ENCODE measurements around the gene SCGB2B2.

SCGB2B2 gene

DNA sequence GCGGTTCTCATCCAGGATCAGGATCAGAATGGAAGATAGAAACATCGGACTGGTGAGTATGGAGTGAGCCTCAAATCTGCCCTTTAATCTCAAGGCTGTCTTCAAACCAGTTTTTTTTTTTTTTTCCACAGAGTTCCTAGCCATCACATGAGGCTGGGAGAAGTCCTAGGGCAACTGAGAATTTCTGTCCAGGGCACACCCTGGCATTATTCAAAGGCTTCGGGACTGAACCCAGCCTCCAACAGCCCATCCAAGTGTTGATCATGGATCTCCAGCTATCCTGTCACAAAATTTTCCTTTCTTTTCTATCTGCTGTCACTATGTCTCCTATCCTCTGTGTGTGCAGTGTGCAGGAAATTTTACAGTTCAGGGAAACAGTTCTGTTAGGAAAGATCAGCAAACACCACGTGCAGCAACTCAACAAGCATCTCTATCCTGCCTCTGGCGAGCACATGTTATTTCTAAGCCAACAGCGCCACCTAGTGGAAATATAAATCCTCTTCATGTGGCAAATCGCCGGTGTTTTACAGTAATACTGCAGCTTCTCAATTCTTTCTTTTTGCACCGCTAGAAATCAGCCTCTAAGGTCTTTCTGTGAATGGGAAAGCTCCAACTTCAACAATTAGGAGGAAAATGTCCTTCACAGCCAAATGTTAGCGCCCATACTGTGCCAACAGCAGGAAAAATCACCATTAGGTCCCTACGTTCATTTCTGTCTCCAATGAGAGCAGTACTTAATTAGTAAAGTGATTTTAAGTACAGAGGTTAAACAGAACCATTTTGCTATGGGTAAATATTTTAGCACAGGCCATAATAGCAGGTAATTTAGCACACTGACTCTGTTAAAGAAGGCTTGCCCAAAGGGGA lies 35.7 kb upstream of the SCGB2B2 start:
- DNase-seq: peak; percentile 68
- no peaks in the 10 kb centered on the region for H3K27me3 ChIP-seq (replicated peaks)
- in situ Hi-C loops (cut with HindIII; ENCODE audit: low pct_ligation_motif_present, low sequenced_read_pairs): no loop called here
- no peak overlapping the region for H3K4me3 ChIP-seq (ENCODE audit: low read depth, low read length)
- no peaks in the 10 kb centered on the region for H3K36me3 ChIP-seq (replicated peaks)
- TF ChIP-seq, protein P1, sequence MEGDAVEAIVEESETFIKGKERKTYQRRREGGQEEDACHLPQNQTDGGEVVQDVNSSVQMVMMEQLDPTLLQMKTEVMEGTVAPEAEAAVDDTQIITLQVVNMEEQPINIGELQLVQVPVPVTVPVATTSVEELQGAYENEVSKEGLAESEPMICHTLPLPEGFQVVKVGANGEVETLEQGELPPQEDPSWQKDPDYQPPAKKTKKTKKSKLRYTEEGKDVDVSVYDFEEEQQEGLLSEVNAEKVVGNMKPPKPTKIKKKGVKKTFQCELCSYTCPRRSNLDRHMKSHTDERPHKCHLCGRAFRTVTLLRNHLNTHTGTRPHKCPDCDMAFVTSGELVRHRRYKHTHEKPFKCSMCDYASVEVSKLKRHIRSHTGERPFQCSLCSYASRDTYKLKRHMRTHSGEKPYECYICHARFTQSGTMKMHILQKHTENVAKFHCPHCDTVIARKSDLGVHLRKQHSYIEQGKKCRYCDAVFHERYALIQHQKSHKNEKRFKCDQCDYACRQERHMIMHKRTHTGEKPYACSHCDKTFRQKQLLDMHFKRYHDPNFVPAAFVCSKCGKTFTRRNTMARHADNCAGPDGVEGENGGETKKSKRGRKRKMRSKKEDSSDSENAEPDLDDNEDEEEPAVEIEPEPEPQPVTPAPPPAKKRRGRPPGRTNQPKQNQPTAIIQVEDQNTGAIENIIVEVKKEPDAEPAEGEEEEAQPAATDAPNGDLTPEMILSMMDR (IDR thresholded peaks at IDR 0.05; ENCODE audit: low read depth, low read length, missing control alignments): peak; percentile 62
- H3K27ac ChIP-seq: no peak overlapping the region

GRCh38 chr19:34711890-34712289 lies 34.9 kb upstream of the SCGB2B2 start:
- Histone ChIP-seq H3K27me3 (replicated peaks) (no peaks in the 10 kb centered on the region), H3K4me3 (ENCODE audit: low read depth, low read length) (no peak overlapping the region), H3K36me3 (replicated peaks) (no peaks in the 10 kb centered on the region), H3K27ac (no peak overlapping the region)
- TF ChIP-seq, protein P1 (IDR thresholded peaks at IDR 0.05; ENCODE audit: low read depth, low read length, missing control alignments): no peak
- in situ Hi-C loops (cut with HindIII; ENCODE audit: low pct_ligation_motif_present, low sequenced_read_pairs): no loop called here
- no peak for DNase-seq

- H3K27me3 ChIP-seq (replicated peaks): no peaks in the 10 kb centered on the region
- no peak overlapping the region for H3K4me3 ChIP-seq (ENCODE audit: low read depth, low read length)
- in situ Hi-C loops (cut with HindIII; ENCODE audit: low pct_ligation_motif_present, low sequenced_read_pairs): no loop called here
- TF ChIP-seq, protein P1 (IDR thresholded peaks at IDR 0.05; ENCODE audit: low read depth, low read length, missing control alignments): no peak
- H3K36me3 ChIP-seq (replicated peaks): no peaks in the 10 kb centered on the region
- H3K27ac ChIP-seq: no peak overlapping the region
- DNase-seq: no peak
Measured at GRCh38 chr19:34707661-34708060, 30.7 kb upstream of the SCGB2B2 start.

DNA sequence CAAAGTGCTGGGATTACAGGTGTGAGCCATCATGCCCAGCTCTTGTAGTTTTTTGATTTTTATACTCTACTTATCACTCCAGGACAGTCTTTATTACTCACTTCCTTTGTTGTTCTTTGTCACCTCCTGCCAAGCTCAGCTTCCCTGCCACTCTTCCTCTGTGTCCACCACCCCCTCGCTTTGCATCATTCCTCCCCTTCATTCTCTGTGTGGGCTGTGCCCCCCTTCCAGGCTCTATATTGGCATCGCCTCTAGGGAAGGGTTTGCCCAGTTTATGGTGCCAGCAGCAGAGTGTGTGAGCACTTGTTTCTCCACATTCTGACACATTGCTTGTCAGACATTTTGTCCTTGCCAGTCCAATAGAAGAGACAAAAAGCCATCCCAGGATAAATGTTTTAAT lies 15.6 kb upstream of the SCGB2B2 start:
- Histone ChIP-seq H3K4me3 (ENCODE audit: low read depth, low read length) (no peak overlapping the region), H3K27ac (no peak overlapping the region), H3K36me3 (replicated peaks) (no peaks in the 10 kb centered on the region), H3K27me3 (replicated peaks) (no peaks in the 10 kb centered on the region)
- in situ Hi-C loops (cut with HindIII; ENCODE audit: low pct_ligation_motif_present, low sequenced_read_pairs): no loop called here
- TF ChIP-seq, protein P1 (IDR thresholded peaks at IDR 0.05; ENCODE audit: low read depth, low read length, missing control alignments): no peak
- DNase-seq: no peak

DNA sequence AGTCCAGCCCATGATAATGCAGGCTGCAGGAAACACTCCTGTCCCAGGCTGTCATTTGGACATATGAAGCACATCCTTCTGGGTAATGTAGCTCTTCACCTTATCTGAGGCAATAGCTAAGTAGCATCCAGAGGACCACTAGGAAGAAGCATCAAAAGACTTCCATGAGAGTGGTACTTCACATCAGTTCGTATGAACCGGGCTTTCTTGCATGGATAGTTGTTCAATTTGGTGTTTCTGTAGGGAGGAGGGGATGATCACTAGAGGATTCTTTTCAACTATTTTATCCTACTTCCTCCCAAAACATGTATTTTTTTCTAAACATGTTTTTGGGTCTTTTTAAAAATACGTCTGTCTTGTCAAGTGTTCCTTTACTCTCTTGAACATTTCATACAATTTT lies 13.4 kb upstream of the SCGB2B2 start:
- Histone ChIP-seq H3K36me3 (replicated peaks) (no peaks in the 10 kb centered on the region), H3K27ac (no peak overlapping the region), H3K4me3 (ENCODE audit: low read depth, low read length) (no peak overlapping the region), H3K27me3 (replicated peaks) (no peaks in the 10 kb centered on the region)
- DNase-seq: no peak
- TF ChIP-seq, protein P1 (IDR thresholded peaks at IDR 0.05; ENCODE audit: low read depth, low read length, missing control alignments): no peak
- in situ Hi-C loops (cut with HindIII; ENCODE audit: low pct_ligation_motif_present, low sequenced_read_pairs): no loop called here

Measured in brain microvascular endothelial cell (primary cell).